ENCODE data around the gene LMBR1.
"Not testable (repeated sequence)": the region's sequence is repeated elsewhere in the genome, so short reads cannot be mapped to it uniquely, and the experiment has no call there.

The LMBR1 gene

GRCh38 chr7:156892821-156893706, at the start of gene LMBR1:
Gene LMBR1, minus strand, starts transcription at chr7:156893183. Its CDS starts 190 bp downstream, at chr7:156892993.
- TF ChIP-seq CTCF (IDR thresholded peaks at IDR 0.05; ENCODE audit: insufficient read depth, low read depth, low read length, missing control alignments) = peak; percentile 48
- peak; percentile 99 for DNase-seq (ENCODE audit: low read depth)
- H3K4me3 ChIP-seq (ENCODE audit: low read depth, low read length) = peak within 1 kb of the TSS; percentile 97

- peak overlapping the region; percentile 10; the same call in 1 of the 2 replicates for H3K4me3 ChIP-seq (ENCODE audit: low read depth, low read length)
- no peak for DNase-seq (ENCODE audit: low read depth)
- TF ChIP-seq CTCF (IDR thresholded peaks at IDR 0.05; ENCODE audit: insufficient read depth, low read depth, low read length, missing control alignments) = no peak
Observed at GRCh38 chr7:156942708-156943090, 49.7 kb upstream of the LMBR1 start.

- TF ChIP-seq CTCF (IDR thresholded peaks at IDR 0.05; ENCODE audit: insufficient read depth, low read depth, low read length, missing control alignments) = no peak
- H3K4me3 ChIP-seq (ENCODE audit: low read depth, low read length) = no peak overlapping the region
- DNase-seq (ENCODE audit: low read depth) = no peak
Observed at GRCh38 chr7:156941393-156942182, 48.6 kb upstream of the LMBR1 start.

- no peak overlapping the region for H3K4me3 ChIP-seq (ENCODE audit: low read depth, low read length)
- no peak for DNase-seq (ENCODE audit: low read depth)
- no peak for TF ChIP-seq CTCF (IDR thresholded peaks at IDR 0.05; ENCODE audit: insufficient read depth, low read depth, low read length, missing control alignments)
Observed at GRCh38 chr7:156940421-156941122, 47.6 kb upstream of the LMBR1 start.

- not testable (repeated sequence) for H3K4me3 ChIP-seq (ENCODE audit: low read depth, low read length); DNase-seq (ENCODE audit: low read depth)
Observed at GRCh38 chr7:156936766-156937165, 43.8 kb upstream of the LMBR1 start.

GRCh38 chr7:156935250-156935649, 42.3 kb upstream of the LMBR1 start:
- no peak for DNase-seq (ENCODE audit: low read depth)
- H3K4me3 ChIP-seq (ENCODE audit: low read depth, low read length) = no peak overlapping the region
- TF ChIP-seq CTCF (IDR thresholded peaks at IDR 0.05; ENCODE audit: insufficient read depth, low read depth, low read length, missing control alignments) = no peak

GRCh38 chr7:156932006-156932405, 39.0 kb upstream of the LMBR1 start:
- no peak for TF ChIP-seq CTCF (IDR thresholded peaks at IDR 0.05; ENCODE audit: insufficient read depth, low read depth, low read length, missing control alignments)
- H3K4me3 ChIP-seq (ENCODE audit: low read depth, low read length) = no peak overlapping the region
- DNase-seq (ENCODE audit: low read depth) = no peak

All from GM12865 (cell line).